H9 (cell line): ENCODE data around the gene HOXA4. TPM values are rescaled to one million over a fixed set of nuclear protein-coding genes. Genes with fewer than 3 reads are reported as not detected.

Experiments
- DNase-seq: peaks from one replicate; pipeline ENCODE4 v3.0.0-alpha.2; 2017
- H2AFZ ChIP-seq: one replicate; pipeline ENCODE4 v1.6.1; 2013; ENCODE audit warnings: mild to moderate bottlenecking, low read length, control low read depth, moderate library complexity
- H2AK5ac ChIP-seq: 2 replicates; pipeline ENCODE4 v1.6.1; 2013; ENCODE audit warnings: low read length, control low read depth, mixed read lengths; ENCODE audit not compliant: insufficient read length
- H2BK120ac ChIP-seq: one replicate; pipeline ENCODE4 v1.6.1; 2013; ENCODE audit warnings: low read depth, mild to moderate bottlenecking, low read length, control low read depth, inconsistent platforms; ENCODE audit not compliant: poor library complexity, severe bottlenecking
- H2BK12ac ChIP-seq: 2 replicates; pipeline ENCODE4 v1.6.1; 2013; ENCODE audit warnings: low read length, control low read depth, mixed read lengths, low read depth; ENCODE audit not compliant: insufficient read length
- H2BK15ac ChIP-seq: 2 replicates; pipeline ENCODE4 v1.6.1; 2013; ENCODE audit warnings: low read depth, low read length, control low read depth
- H2BK20ac ChIP-seq: one replicate; pipeline ENCODE4 v1.6.1; 2013; ENCODE audit warnings: low read depth, mild to moderate bottlenecking, low read length, control low read depth, inconsistent platforms; ENCODE audit not compliant: poor library complexity, severe bottlenecking
- H2BK5ac ChIP-seq: 2 replicates; pipeline ENCODE4 v1.6.1; 2013; ENCODE audit warnings: low read length, control low read depth, mixed read lengths; ENCODE audit not compliant: insufficient read length
- H3K14ac ChIP-seq: 2 replicates; pipeline ENCODE4 v1.6.1; 2013; ENCODE audit warnings: low read length, control low read depth; ENCODE audit not compliant: insufficient read depth
- H3K18ac ChIP-seq: 2 replicates; pipeline ENCODE4 v1.6.1; 2013; ENCODE audit warnings: low read depth, mild to moderate bottlenecking, mixed read lengths, low read length, control low read depth; ENCODE audit not compliant: insufficient read length
- H3K23ac ChIP-seq: 2 replicates; pipeline ENCODE4 v1.6.1; 2013; ENCODE audit warnings: low read length, control low read depth, mixed read lengths, low read depth; ENCODE audit not compliant: insufficient read length
- H3K23me2 ChIP-seq: 2 replicates; pipeline ENCODE4 v1.6.1; 2013; ENCODE audit warnings: low read depth, mild to moderate bottlenecking, mixed read lengths, low read length, control low read depth; ENCODE audit not compliant: insufficient read length, poor library complexity, severe bottlenecking
- H3K27ac ChIP-seq: 2 replicates; pipeline ENCODE4 v1.5.1; 2013; ENCODE audit warnings: low read length, control low read depth, mixed read lengths, low read depth; ENCODE audit not compliant: insufficient read length
- H3K27me3 ChIP-seq: 2 replicates; pipeline ENCODE4 v1.6.1; 2013; ENCODE audit warnings: low read length, control low read depth, inconsistent platforms; ENCODE audit not compliant: insufficient read depth
- H3K4ac ChIP-seq: 2 replicates; pipeline ENCODE4 v1.6.1; 2013; ENCODE audit warnings: low read depth, mild to moderate bottlenecking, control low read depth, inconsistent platforms, low read length, moderate library complexity
- H3K4me1 ChIP-seq: 2 replicates; pipeline ENCODE4 v1.6.1; 2013; ENCODE audit warnings: low read length, control low read depth, inconsistent platforms; ENCODE audit not compliant: insufficient read depth
- H3K4me2 ChIP-seq: 2 replicates; pipeline ENCODE4 v1.6.1; 2013; ENCODE audit warnings: low read length, control low read depth, mixed read lengths; ENCODE audit not compliant: insufficient read length, insufficient read depth
- H3K56ac ChIP-seq: 2 replicates; pipeline ENCODE4 v1.6.1; 2013; ENCODE audit warnings: low read depth, mild to moderate bottlenecking, mixed read lengths, low read length, control low read depth; ENCODE audit not compliant: insufficient read length
- H3K79me1 ChIP-seq: 2 replicates; pipeline ENCODE4 v1.6.1; 2013; ENCODE audit warnings: low read depth, mild to moderate bottlenecking, moderate library complexity, low read length, control low read depth, inconsistent platforms; ENCODE audit not compliant: insufficient read depth, poor library complexity, severe bottlenecking
- H3K79me2 ChIP-seq: 2 replicates; pipeline ENCODE4 v1.6.1; 2013; ENCODE audit warnings: low read length, control low read depth, inconsistent platforms; ENCODE audit not compliant: insufficient read depth
- H3K9ac ChIP-seq: 2 replicates; pipeline ENCODE4 v1.6.1; 2013; ENCODE audit warnings: low read length, control low read depth, mixed read lengths; ENCODE audit not compliant: insufficient read length; ENCODE audit errors: extremely low read depth
- H3K9me3 ChIP-seq: one replicate; pipeline ENCODE4 v1.6.1; 2013; ENCODE audit warnings: low read depth, low read length, inconsistent platforms; ENCODE audit not compliant: control insufficient read depth
- H3T11ph ChIP-seq: one replicate; pipeline ENCODE4 v1.6.1; 2013; ENCODE audit warnings: mild to moderate bottlenecking, low read length, control low read depth, inconsistent platforms
- H4K20me1 ChIP-seq: one replicate; pipeline ENCODE4 v1.6.1; 2013; ENCODE audit not compliant: control insufficient read depth, insufficient read length, insufficient read depth
- H4K5ac ChIP-seq: 2 replicates; pipeline ENCODE4 v1.6.1; 2013; ENCODE audit warnings: low read depth, mild to moderate bottlenecking, mixed read lengths, low read length, control low read depth; ENCODE audit not compliant: insufficient read length
- H4K8ac ChIP-seq: replicated peaks from 2 replicates; pipeline ENCODE4 v1.6.1; 2013; ENCODE audit warnings: low read length, control low read depth, mixed read lengths, low read depth; ENCODE audit not compliant: insufficient read length
- H4K91ac ChIP-seq: 2 replicates; pipeline ENCODE4 v1.6.1; 2013; ENCODE audit warnings: low read depth, mild to moderate bottlenecking, moderate library complexity, mixed read lengths, low read length, control low read depth; ENCODE audit not compliant: insufficient read length
- H3K27ac Mint-ChIP-seq, 3 experiments: 2 replicates in 2 of 3; 3 replicates in 1 of 3; pipeline ENCODE4 v1.8.0; 2020 to 2021; ENCODE audit warnings: mixed read lengths in 3 of 3, mild to moderate bottlenecking in 1 of 3, moderate library complexity in 1 of 3
- H3K27me3 Mint-ChIP-seq: 2 replicates; pipeline ENCODE4 v1.8.0; 2021; ENCODE audit warnings: low read depth, mild to moderate bottlenecking, moderate library complexity, mixed read lengths
- H3K36me3 Mint-ChIP-seq, 3 experiments: 2 replicates in 2 of 3; 3 replicates in 1 of 3; pipeline ENCODE4 v1.8.0; 2020 to 2021; ENCODE audit warnings: low read depth in 3 of 3, mixed read lengths in 3 of 3; ENCODE audit not compliant: insufficient read depth in 1 of 3
- H3K4me1 Mint-ChIP-seq, 2 experiments: 2 replicates each; pipeline ENCODE4 v1.8.0; 2020; ENCODE audit warnings: mixed read lengths in 2 of 2
- H3K4me3 Mint-ChIP-seq, 2 experiments: 2 replicates in 1 of 2; 3 replicates in 1 of 2; pipeline ENCODE4 v1.8.0; 2020 to 2021; ENCODE audit warnings: mild to moderate bottlenecking in 2 of 2, mixed read lengths in 2 of 2, moderate library complexity in 1 of 2
- H3K9me3 Mint-ChIP-seq, 2 experiments: 2 replicates in 1 of 2; 3 replicates in 1 of 2; pipeline ENCODE4 v1.8.0; 2020; ENCODE audit warnings: mild to moderate bottlenecking in 2 of 2, mixed read lengths in 2 of 2, moderate library complexity in 1 of 2
- CTCF ChIP-seq: fragments of 200-600 bp; sonication (generic); conservative IDR thresholded peaks from 3 replicates; pipeline ENCODE4 v1.8.0; 2021; ENCODE audit warnings: antibody characterized with exemption, mild to moderate bottlenecking
- WGBS: extraction: QIAGEN DNeasy Blood & Tissue Kit; methylation state at CpG from one replicate; pipeline ENCODE4 v1.1.7; 2013; ENCODE audit warnings: missing lambda C conversion rate, low lambda C conversion rate, mixed read lengths; ENCODE audit not compliant: insufficient read length; ENCODE audit errors: extremely low coverage; 5-methylcytosine and 5-hydroxymethylcytosine counted together
- total RNA-seq: library from RNA; stranded (reverse); gene quantifications from 2 replicates; pipeline ENCODE4 v1.2.1, GENCODE V29; 2021

Gene HOXA4
- total RNA-seq, 1 experiment from 2014 or later, result not detected

- no peaks in the 10 kb centered on the region for H3K4me1 ChIP-seq
- no peak overlapping the region for H3K9ac ChIP-seq
- no peaks in the 10 kb centered on the region for H3K79me2 ChIP-seq
- H3K4me2 ChIP-seq, result no peak overlapping the region
- Mint-ChIP-seq H3K36me3 (no peaks in the 10 kb centered on the region; a peak in 1 of 7 replicates), H3K27ac (no peak overlapping the region), H3K4me1 (peaks cover 0 to 15% of the 10 kb centered on the region in 2 experiments; a peak in 3 of 4 replicates), H3K4me3 (no peak overlapping the region), H3K27me3 (peaks cover 100% of the 10 kb centered on the region), H3K9me3 (peaks cover 5 to 21% of the 10 kb centered on the region in 2 experiments)
- no peak overlapping the region for H2BK12ac ChIP-seq
- H2AK5ac ChIP-seq, result no peak overlapping the region
- no peak overlapping the region for H4K91ac ChIP-seq
- H3K18ac ChIP-seq, result no peak overlapping the region
- H3T11ph ChIP-seq, result no peak overlapping the region
- H3K79me1 ChIP-seq, result no peaks in the 10 kb centered on the region
- H4K5ac ChIP-seq, result no peak overlapping the region
- H2BK20ac ChIP-seq, result no peak overlapping the region
- WGBS, result no CpG with 5 or more reads among the region's 50 CpGs
- no peak for TF ChIP-seq CTCF
- peaks cover 98% of the 10 kb centered on the region for H3K27me3 ChIP-seq
- H2BK15ac ChIP-seq, result no peak overlapping the region
- H4K8ac ChIP-seq, result no peak overlapping the region
- DNase-seq, result no peak
- H4K20me1 ChIP-seq, result no peaks in the 10 kb centered on the region
- no peak overlapping the region for H3K4ac ChIP-seq
- H3K56ac ChIP-seq, result no peak overlapping the region
- H3K9me3 ChIP-seq, result no peaks in the 10 kb centered on the region
- H3K23me2 ChIP-seq, result no peaks in the 10 kb centered on the region
- no peak overlapping the region for H3K23ac ChIP-seq
- H2BK120ac ChIP-seq, result no peak overlapping the region
- H2AFZ ChIP-seq, result no peak overlapping the region
- H3K14ac ChIP-seq, result no peak overlapping the region
- no peak overlapping the region for H2BK5ac ChIP-seq
- no peak overlapping the region for H3K27ac ChIP-seq
These were observed 36.3 kb upstream of the HOXA4 start for GRCh38 chr7:27166531-27167505.
